ACC112 (cell line): ENCODE data around the gene MARK2.
"Not testable (repeated sequence)": the region's sequence is repeated elsewhere in the genome, so short reads cannot be mapped to it uniquely, and the experiment has no call there.

ENCODE experiments used
- H2AFZ ChIP-seq: fragments of 200-600 bp; sonication (generic); one replicate; pipeline ENCODE4 v1.6.0; 2017; ENCODE audit warnings: antibody characterized with exemption, low read length; ENCODE audit not compliant: unreplicated experiment
- H3K27ac ChIP-seq: fragments of 200-600 bp; sonication (generic); 2 replicates; pipeline ENCODE4 v1.5.1; 2014; ENCODE audit warnings: low read depth, mild to moderate bottlenecking, antibody characterized with exemption, low read length, moderate library complexity
- H3K27me3 ChIP-seq: fragments of 200-600 bp; sonication (generic); 2 replicates; pipeline ENCODE4 v1.6.1; 2014; ENCODE audit warnings: mild to moderate bottlenecking, antibody characterized with exemption, low read length, moderate library complexity, mixed read lengths; ENCODE audit not compliant: insufficient read depth
- H3K36me3 ChIP-seq: fragments of 200-600 bp; sonication (generic); 2 replicates; pipeline ENCODE4 v1.6.1; 2016; ENCODE audit warnings: mild to moderate bottlenecking, antibody characterized with exemption, low read length, moderate library complexity, mixed read lengths; ENCODE audit not compliant: insufficient read depth
- H3K4me1 ChIP-seq: fragments of 200-600 bp; sonication (generic); one replicate; pipeline ENCODE4 v1.6.1; 2016; ENCODE audit warnings: low read length, mixed read lengths; ENCODE audit not compliant: insufficient read depth, unreplicated experiment, control insufficient read depth
- H3K4me3 ChIP-seq: fragments of 200-600 bp; sonication (generic); 2 replicates; pipeline ENCODE4 v1.5.1; 2014; ENCODE audit warnings: mild to moderate bottlenecking, low read depth, low read length
- H3K79me2 ChIP-seq: fragments of 200-600 bp; sonication (generic); one replicate; pipeline ENCODE4 v1.6.0; 2016; ENCODE audit warnings: low read length; ENCODE audit not compliant: control insufficient read depth, unreplicated experiment, insufficient read depth

MARK2 gene

GRCh38 chr11:63853476-63853875 is 14.6 kb downstream of the MARK2 start:
- H3K36me3 ChIP-seq = peaks cover 6% of the 10 kb centered on the region; the same call in 1 of the 2 replicates
- H3K79me2 ChIP-seq = peaks cover 50% of the 10 kb centered on the region
- no peak overlapping the region for H3K4me3 ChIP-seq
- no peak overlapping the region for H3K27ac ChIP-seq
- H3K27me3 ChIP-seq = no peaks in the 10 kb centered on the region
- H2AFZ ChIP-seq = no peak overlapping the region
- H3K4me1 ChIP-seq = peaks cover 7% of the 10 kb centered on the region

- Histone ChIP-seq H2AFZ (no peak overlapping the region), H3K79me2 (peaks cover 42% of the 10 kb centered on the region), H3K36me3 (peaks cover 6% of the 10 kb centered on the region; the same call in 1 of the 2 replicates), H3K4me1 (peaks cover 13% of the 10 kb centered on the region), H3K27ac (no peak overlapping the region), H3K4me3 (no peak overlapping the region), H3K27me3 (no peaks in the 10 kb centered on the region)
Measured at GRCh38 chr11:63854696-63855095, 15.8 kb downstream of the MARK2 start.

GRCh38 chr11:63855975-63856374 is 17.1 kb downstream of the MARK2 start:
- no peaks in the 10 kb centered on the region for H3K27me3 ChIP-seq
- no peak overlapping the region for H3K4me3 ChIP-seq
- peaks cover 13% of the 10 kb centered on the region for H3K4me1 ChIP-seq
- H3K79me2 ChIP-seq = peaks cover 37% of the 10 kb centered on the region
- no peak overlapping the region for H3K27ac ChIP-seq
- no peak overlapping the region for H2AFZ ChIP-seq
- peaks cover 6% of the 10 kb centered on the region; the same call in 1 of the 2 replicates for H3K36me3 ChIP-seq

GRCh38 chr11:63858628-63859550 is 20.0 kb downstream of the MARK2 start:
- peaks cover 13% of the 10 kb centered on the region for H3K4me1 ChIP-seq
- peaks cover 3% of the 10 kb centered on the region; the same call in 1 of the 2 replicates for H3K36me3 ChIP-seq
- peaks cover 30% of the 10 kb centered on the region for H3K79me2 ChIP-seq
- H3K27me3 ChIP-seq = no peaks in the 10 kb centered on the region
- peak overlapping the region; percentile 89 for H3K27ac ChIP-seq
- H3K4me3 ChIP-seq = no peak overlapping the region
- H2AFZ ChIP-seq = no peak overlapping the region

GRCh38 chr11:63862923-63863322 is 24.0 kb downstream of the MARK2 start:
- H3K4me3 ChIP-seq = no peak overlapping the region
- no peak overlapping the region for H2AFZ ChIP-seq
- H3K4me1 ChIP-seq = peaks cover 20% of the 10 kb centered on the region
- no peaks in the 10 kb centered on the region for H3K27me3 ChIP-seq
- peaks cover 43% of the 10 kb centered on the region for H3K79me2 ChIP-seq
- H3K36me3 ChIP-seq = no peaks in the 10 kb centered on the region
- peak overlapping the region; percentile 36; the same call in 1 of the 2 replicates for H3K27ac ChIP-seq

GRCh38 chr11:63863620-63864019 is 24.7 kb downstream of the MARK2 start:
- H3K27me3 ChIP-seq, H2AFZ ChIP-seq, H3K27ac ChIP-seq, H3K36me3 ChIP-seq, H3K4me3 ChIP-seq: not testable (repeated sequence)
- Histone ChIP-seq H3K4me1 (peaks cover 14% of the 10 kb centered on the region), H3K79me2 (peaks cover 48% of the 10 kb centered on the region)

GRCh38 chr11:63866211-63866610 is 27.3 kb downstream of the MARK2 start:
- Histone ChIP-seq H3K79me2 (peaks cover 59% of the 10 kb centered on the region), H3K4me1 (peaks cover 28% of the 10 kb centered on the region), H3K36me3 (no peaks in the 10 kb centered on the region), H3K4me3 (no peak overlapping the region), H3K27ac (no peak overlapping the region), H3K27me3 (no peaks in the 10 kb centered on the region), H2AFZ (no peak overlapping the region)

GRCh38 chr11:63867511-63867910 is 28.6 kb downstream of the MARK2 start:
- Histone ChIP-seq H2AFZ (no peak overlapping the region), H3K4me3 (no peak overlapping the region), H3K79me2 (peaks cover 58% of the 10 kb centered on the region), H3K27me3 (no peaks in the 10 kb centered on the region), H3K4me1 (peaks cover 35% of the 10 kb centered on the region), H3K27ac (no peak overlapping the region), H3K36me3 (no peaks in the 10 kb centered on the region)

GRCh38 chr11:63868399-63869064 is 29.6 kb downstream of the MARK2 start:
- Histone ChIP-seq H2AFZ (no peak overlapping the region), H3K27ac (no peak overlapping the region), H3K27me3 (no peaks in the 10 kb centered on the region), H3K4me3 (no peak overlapping the region), H3K79me2 (peaks cover 64% of the 10 kb centered on the region), H3K4me1 (peaks cover 43% of the 10 kb centered on the region), H3K36me3 (no peaks in the 10 kb centered on the region)

GRCh38 chr11:63869171-63869591 is 30.3 kb downstream of the MARK2 start:
- H2AFZ ChIP-seq = no peak overlapping the region
- H3K79me2 ChIP-seq = peaks cover 70% of the 10 kb centered on the region
- H3K4me3 ChIP-seq = no peak overlapping the region
- no peaks in the 10 kb centered on the region for H3K27me3 ChIP-seq
- no peak overlapping the region for H3K27ac ChIP-seq
- H3K4me1 ChIP-seq = peaks cover 43% of the 10 kb centered on the region
- H3K36me3 ChIP-seq = no peaks in the 10 kb centered on the region
